ENCODE data around the gene ZFAND3. TPM values are rescaled to one million over a fixed set of nuclear protein-coding genes. Genes with fewer than 3 reads are reported as not detected.

ZFAND3 gene
- total and polyA plus RNA-seq, 7 donors, result 48.5 to 166 (median 141) TPM

GRCh38 chr6:37787216-37787615 lies 32.3 kb upstream of the ZFAND3 start:
- intact Hi-C loops (cut with DNase I), result loop anchor here in 1 of 2 donors (5.0 kb wide), 1 partner anchor 230 kb away; no protein-coding TSS in a partner anchor

GRCh38 chr6:37788259-37788658 lies 31.3 kb upstream of the ZFAND3 start:
- DNase-seq (no peak), ATAC-seq (no peak)
- Histone ChIP-seq H3K4me1 (peaks cover 20% of the 10 kb centered on the region), H3K36me3 (ENCODE audit: insufficient read depth in 1 of 2, low read depth in 1 of 2) (no peaks in the 10 kb centered on the region), H3K27me3 (ENCODE audit: insufficient read depth in 3 of 3, low read length in 2 of 3) (no peaks in the 10 kb centered on the region), H3K9me3 (no peaks in the 10 kb centered on the region), H3K27ac (no peak overlapping the region), H3K4me3 (no peak overlapping the region)
- no peak for TF ChIP-seq CTCF (IDR thresholded peaks at IDR 0.05)
- 62 to 88% (median 64%) methylated on average over 2 of the region's 2 CpGs for WGBS, 3 donors
- intact Hi-C loops (cut with DNase I), result loop anchor here in 1 of 2 donors (5.0 kb wide), 1 partner anchor 229 kb away; no protein-coding TSS in a partner anchor

More at GRCh38 chr6:37787216-37787615, 32.3 kb upstream of the ZFAND3 start:
- no peak overlapping the region for H3K4me3 ChIP-seq
- H3K4me1 ChIP-seq, result peaks cover 23% of the 10 kb centered on the region
- no peak for TF ChIP-seq CTCF (IDR thresholded peaks at IDR 0.05)
- no peaks in the 10 kb centered on the region for H3K36me3 ChIP-seq (ENCODE audit: insufficient read depth in 1 of 2, low read depth in 1 of 2)
- 89 to 97% (median 92%) methylated on average over 2 of the region's 2 CpGs for WGBS, 3 donors
- H3K27me3 ChIP-seq (ENCODE audit: insufficient read depth in 3 of 3, low read length in 2 of 3), result no peaks in the 10 kb centered on the region
- DNase-seq (no peak), ATAC-seq (no peak)
- H3K9me3 ChIP-seq, result no peaks in the 10 kb centered on the region
- H3K27ac ChIP-seq, result no peak overlapping the region

GRCh38 chr6:37791156-37791919 lies 28.2 kb upstream of the ZFAND3 start:
- Histone ChIP-seq H3K36me3 (ENCODE audit: insufficient read depth in 1 of 2, low read depth in 1 of 2) (no peaks in the 10 kb centered on the region), H3K27me3 (ENCODE audit: insufficient read depth in 3 of 3, low read length in 2 of 3) (no peaks in the 10 kb centered on the region), H3K27ac (peak overlapping the region; percentile 46), H3K4me3 (no peak overlapping the region), H3K4me1 (peaks cover 24% of the 10 kb centered on the region), H3K9me3 (no peaks in the 10 kb centered on the region)
- ATAC-seq (peak; percentile 89 to 96 (median 93)), DNase-seq (peak; percentile 93 to 96)
- WGBS, 3 donors, result 13 to 22% (median 14%) methylated on average over 10 of the region's 10 CpGs
- intact Hi-C loops (cut with DNase I), result loop anchor here in 1 of 2 donors (5.0 kb wide), 1 partner anchor 221 kb away; no protein-coding TSS in a partner anchor
- TF ChIP-seq CTCF (IDR thresholded peaks at IDR 0.05), result peak; percentile 96

GRCh38 chr6:37792457-37793033 lies 27.0 kb upstream of the ZFAND3 start:
- Histone ChIP-seq H3K4me3 (no peak overlapping the region), H3K27ac (no peak overlapping the region), H3K27me3 (ENCODE audit: insufficient read depth in 3 of 3, low read length in 2 of 3) (no peaks in the 10 kb centered on the region), H3K4me1 (peaks cover 24% of the 10 kb centered on the region), H3K36me3 (ENCODE audit: insufficient read depth in 1 of 2, low read depth in 1 of 2) (no peaks in the 10 kb centered on the region), H3K9me3 (no peaks in the 10 kb centered on the region)
- no peak for DNase-seq
- no peak for TF ChIP-seq CTCF (IDR thresholded peaks at IDR 0.05)
- 91 to 92% (median 91%) methylated on average over 5 of the region's 5 CpGs for WGBS, 3 donors
- ATAC-seq, result no peak
- intact Hi-C loops (cut with DNase I), result loop anchor here in 1 of 2 donors (5.0 kb wide), 1 partner anchor 220 kb away; no protein-coding TSS in a partner anchor
